CD14-positive monocyte (primary cell): ENCODE results near the gene ERP27. TPM values are rescaled to one million over a fixed set of nuclear protein-coding genes. Genes with fewer than 3 reads are reported as not detected.

Experiments used
- DNase-seq, 3 donors: peaks; one replicate each; pipeline ENCODE4 v3.0.0-alpha.2; 2011 to 2022
- H2AFZ ChIP-seq: 2 replicates; pipeline ENCODE4 v1.6.0; 2012; ENCODE audit warnings: mild to moderate bottlenecking, low read depth, low read length, inconsistent platforms; ENCODE audit not compliant: insufficient read depth, poor library complexity, severe bottlenecking
- H3K27ac ChIP-seq, 2 donors: 1 replicate in 1 of 2; 2 replicates in 1 of 2; pipeline ENCODE4 v1.5.1; 2012 to 2013; ENCODE audit warnings: low read length in 2 of 2, control low read depth in 1 of 2, inconsistent platforms in 1 of 2, low read depth in 1 of 2, mild to moderate bottlenecking in 1 of 2
- H3K27me3 ChIP-seq, 2 donors: one replicate each; pipeline versions ENCODE4 v1.6.0 to v1.6.1; 2011 to 2013; ENCODE audit warnings: low read length in 2 of 2; ENCODE audit not compliant: control insufficient read depth in 2 of 2, insufficient read depth in 2 of 2
- H3K36me3 ChIP-seq, 2 donors: replicated peaks in 1 of 2; 1 replicate in 1 of 2; 2 replicates in 1 of 2; pipeline versions ENCODE4 v1.5.1 to v1.6.1; 2012 to 2013; ENCODE audit warnings: low read length in 2 of 2, control low read depth in 1 of 2, inconsistent platforms in 1 of 2, mild to moderate bottlenecking in 1 of 2; ENCODE audit not compliant: insufficient read depth in 2 of 2, control insufficient read depth in 1 of 2
- H3K4me1 ChIP-seq, 2 donors: 1 replicate in 1 of 2; 2 replicates in 1 of 2; pipeline versions ENCODE4 v1.5.1 to v1.6.1; 2012 to 2013; ENCODE audit warnings: low read length in 2 of 2, control low read depth in 1 of 2, inconsistent platforms in 1 of 2, mild to moderate bottlenecking in 1 of 2, moderate library complexity in 1 of 2; ENCODE audit not compliant: insufficient read depth in 2 of 2, control insufficient read depth in 1 of 2
- H3K4me2 ChIP-seq: replicated peaks from 2 replicates; pipeline ENCODE3; 2012; ENCODE audit warnings: low read length, moderate library complexity, mild to moderate bottlenecking; ENCODE audit not compliant: poor library complexity, severe bottlenecking; ENCODE audit errors: extremely low read depth
- H3K4me3 ChIP-seq, 3 experiments: fragments of 200-600 bp in 1 of 3; sonication (generic) in 1 of 3; replicated peaks in 1 of 3; 1 replicate in 2 of 3; 2 replicates in 1 of 3; pipeline ENCODE4 v1.5.1; 2011 to 2013; ENCODE audit warnings: low read length in 3 of 3, mild to moderate bottlenecking in 3 of 3, control low read depth in 2 of 3, low read depth in 2 of 3, inconsistent platforms in 1 of 3, moderate library complexity in 1 of 3
- H3K79me2 ChIP-seq: 2 replicates; pipeline ENCODE4 v1.6.0; 2012; ENCODE audit warnings: mild to moderate bottlenecking, control low read depth, inconsistent platforms, low read length, moderate library complexity; ENCODE audit not compliant: insufficient read depth
- H3K9ac ChIP-seq: 2 replicates; pipeline ENCODE4 v1.6.0; 2017; ENCODE audit warnings: low read length, mild to moderate bottlenecking; ENCODE audit not compliant: insufficient read depth, poor library complexity, severe bottlenecking
- H3K9me3 ChIP-seq, 2 donors: replicated peaks in 1 of 2; 1 replicate in 1 of 2; 2 replicates in 1 of 2; pipeline versions ENCODE4 v1.5.1 to v1.6.1; 2012 to 2013; ENCODE audit warnings: low read length in 2 of 2, control low read depth in 1 of 2; ENCODE audit not compliant: control insufficient read depth in 1 of 2, insufficient read depth in 1 of 2
- H4K20me1 ChIP-seq: 2 replicates; pipeline ENCODE4 v1.6.0; 2012; ENCODE audit warnings: mild to moderate bottlenecking, low read length, control low read depth, moderate library complexity; ENCODE audit not compliant: insufficient read depth
- H3K27ac Mint-ChIP-seq, 7 donors: one replicate each; pipeline ENCODE4 v1.8.0; 2020; ENCODE audit warnings: mild to moderate bottlenecking in 7 of 7, mixed read lengths in 7 of 7, moderate library complexity in 6 of 7, inconsistent platforms in 2 of 7
- H3K27me3 Mint-ChIP-seq, 3 donors: one replicate each; pipeline ENCODE4 v1.8.0; 2021 to 2022; ENCODE audit warnings: low read depth in 3 of 3, mild to moderate bottlenecking in 3 of 3, mixed read lengths in 3 of 3, moderate library complexity in 3 of 3, inconsistent platforms in 1 of 3
- H3K36me3 Mint-ChIP-seq, 2 donors: one replicate each; pipeline ENCODE4 v1.8.0; 2020; ENCODE audit warnings: mixed read lengths in 2 of 2, inconsistent platforms in 1 of 2, mild to moderate bottlenecking in 1 of 2
- H3K4me1 Mint-ChIP-seq: one replicate; pipeline ENCODE4 v1.8.0; 2020; ENCODE audit warnings: mild to moderate bottlenecking, mixed read lengths
- H3K4me3 Mint-ChIP-seq, 2 donors: one replicate each; pipeline ENCODE4 v1.8.0; 2020; ENCODE audit warnings: mild to moderate bottlenecking in 2 of 2, mixed read lengths in 2 of 2, moderate library complexity in 1 of 2
- H3K9me3 Mint-ChIP-seq, 7 donors: one replicate each; pipeline ENCODE4 v1.8.0; 2020 to 2022; ENCODE audit warnings: mixed read lengths in 7 of 7, mild to moderate bottlenecking in 6 of 7, moderate library complexity in 6 of 7, inconsistent platforms in 2 of 7
- WGBS: methylation state at CpG from one replicate; pipeline ENCODE4 v1.1.5; 2013; ENCODE audit warnings: missing lambda C conversion rate; ENCODE audit not compliant: insufficient coverage; 5-methylcytosine and 5-hydroxymethylcytosine counted together
- intact Hi-C, 2 donors: fragments of 100-400 bp; cut with micrococcal nuclease; formaldehyde crosslinking; loops; one replicate each; pipeline versions ENCODE4 v1.15.0 to v1.15.1; 2023
- polyA plus RNA-seq, 3 donors: library from polyadenylated mRNA; depleted of rRNA in 1 of 3; unstranded in 2 of 3; stranded (reverse) in 1 of 3; fragments of 300-500 nt in 2 of 3; fragments of >200 nt in 1 of 3; fragmentation: Illumina TruSeq in 2 of 3; gene quantifications; 1 replicate in 2 of 3; 2 replicates in 1 of 3; pipeline ENCODE4 v1.2.3, GENCODE V29; 2012 to 2021
- TF ChIP-seq, protein P1 (sequence below): fragments of 200-600 bp; IDR thresholded peaks from one replicate; pipeline ENCODE4 v1.8.0; 2022; ENCODE audit warnings: antibody characterized with exemption, mild to moderate bottlenecking

The ERP27 gene
- polyA plus RNA-seq, 3 donors, result 2.5 to 7.2 (median 2.5) TPM

DNA sequence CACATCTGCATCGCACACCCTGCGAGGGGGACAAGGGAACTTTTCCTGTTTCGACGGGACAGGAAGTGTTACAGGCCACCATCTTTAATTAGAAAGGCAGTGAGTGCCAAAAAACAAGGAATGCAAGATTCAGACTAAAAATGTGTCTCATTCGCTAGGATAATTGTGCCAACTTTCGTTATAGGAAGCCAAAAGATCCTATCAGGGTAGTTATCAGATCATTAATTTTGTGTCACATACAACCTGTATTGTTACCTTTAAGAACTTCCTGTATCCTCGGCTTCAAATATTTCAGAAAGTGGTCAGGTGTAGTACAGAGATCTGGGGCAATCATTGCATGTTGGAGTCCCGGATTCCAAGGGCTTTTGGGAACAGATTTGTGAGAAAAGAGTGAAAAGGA lies 33.5 kb downstream of the ERP27 start:
- no peaks in the 10 kb centered on the region for H3K4me1 ChIP-seq
- Mint-ChIP-seq H3K4me3 (no peak overlapping the region), H3K36me3 (peaks cover 21 to 22% of the 10 kb centered on the region in 2 donors), H3K27ac (no peak overlapping the region), H3K4me1 (peaks cover 14% of the 10 kb centered on the region), H3K27me3 (no peaks in the 10 kb centered on the region), H3K9me3 (peaks cover 0 to 3% (median 0%) of the 10 kb centered on the region in 7 donors)
- WGBS, result 59% methylated on average over 4 of the region's 8 CpGs
- H3K9ac ChIP-seq, result no peak overlapping the region
- no peaks in the 10 kb centered on the region for H3K79me2 ChIP-seq
- H3K4me2 ChIP-seq, result no peak overlapping the region
- H3K36me3 ChIP-seq, result peaks cover 0 to 5% of the 10 kb centered on the region in 2 donors
- DNase-seq, result no peak
- H2AFZ ChIP-seq, result no peak overlapping the region
- no peaks in the 10 kb centered on the region for H4K20me1 ChIP-seq
- no peaks in the 10 kb centered on the region for H3K27me3 ChIP-seq
- no peak overlapping the region for H3K27ac ChIP-seq
- intact Hi-C loops, result no loop called here
- no peak overlapping the region for H3K4me3 ChIP-seq
- TF ChIP-seq, protein P1, sequence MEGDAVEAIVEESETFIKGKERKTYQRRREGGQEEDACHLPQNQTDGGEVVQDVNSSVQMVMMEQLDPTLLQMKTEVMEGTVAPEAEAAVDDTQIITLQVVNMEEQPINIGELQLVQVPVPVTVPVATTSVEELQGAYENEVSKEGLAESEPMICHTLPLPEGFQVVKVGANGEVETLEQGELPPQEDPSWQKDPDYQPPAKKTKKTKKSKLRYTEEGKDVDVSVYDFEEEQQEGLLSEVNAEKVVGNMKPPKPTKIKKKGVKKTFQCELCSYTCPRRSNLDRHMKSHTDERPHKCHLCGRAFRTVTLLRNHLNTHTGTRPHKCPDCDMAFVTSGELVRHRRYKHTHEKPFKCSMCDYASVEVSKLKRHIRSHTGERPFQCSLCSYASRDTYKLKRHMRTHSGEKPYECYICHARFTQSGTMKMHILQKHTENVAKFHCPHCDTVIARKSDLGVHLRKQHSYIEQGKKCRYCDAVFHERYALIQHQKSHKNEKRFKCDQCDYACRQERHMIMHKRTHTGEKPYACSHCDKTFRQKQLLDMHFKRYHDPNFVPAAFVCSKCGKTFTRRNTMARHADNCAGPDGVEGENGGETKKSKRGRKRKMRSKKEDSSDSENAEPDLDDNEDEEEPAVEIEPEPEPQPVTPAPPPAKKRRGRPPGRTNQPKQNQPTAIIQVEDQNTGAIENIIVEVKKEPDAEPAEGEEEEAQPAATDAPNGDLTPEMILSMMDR, result no peak
- no peaks in the 10 kb centered on the region for H3K9me3 ChIP-seq

GRCh38 chr12:14903386-14904098 lies 34.8 kb downstream of the ERP27 start:
- no peaks in the 10 kb centered on the region for H3K27me3 Mint-ChIP-seq
- H3K4me2 ChIP-seq, result no peak overlapping the region
- no peaks in the 10 kb centered on the region for H3K9me3 Mint-ChIP-seq
- no peak overlapping the region for H3K27ac ChIP-seq
- no peak overlapping the region for H3K4me3 Mint-ChIP-seq
- no peak overlapping the region for H3K27ac Mint-ChIP-seq
- H3K27me3 ChIP-seq, result no peaks in the 10 kb centered on the region
- H3K36me3 ChIP-seq, result peaks cover 0 to 5% of the 10 kb centered on the region in 2 donors
- no peaks in the 10 kb centered on the region for H3K9me3 ChIP-seq
- no peaks in the 10 kb centered on the region for H4K20me1 ChIP-seq
- intact Hi-C loops, result no loop called here
- H2AFZ ChIP-seq, result no peak overlapping the region
- peaks cover 13 to 14% of the 10 kb centered on the region in 2 donors for H3K36me3 Mint-ChIP-seq
- H3K4me1 Mint-ChIP-seq, result peaks cover 14% of the 10 kb centered on the region
- H3K4me3 ChIP-seq, result no peak overlapping the region
- no peak for DNase-seq
- no peaks in the 10 kb centered on the region for H3K79me2 ChIP-seq
- no peaks in the 10 kb centered on the region for H3K4me1 ChIP-seq
- H3K9ac ChIP-seq, result no peak overlapping the region
- 100% methylated on average over 1 of the region's 5 CpGs for WGBS
- TF ChIP-seq, protein P1, result no peak
